HG03457 (cell line): Measurements from ENCODE around the gene VIPR2.
"Not testable (repeated sequence)": the region's sequence is repeated elsewhere in the genome, so short reads cannot be mapped to it uniquely, and the experiment has no call there.

Source experiments
- ATAC-seq: cut with Tn5 transposase; IDR thresholded peaks from one replicate; pipeline ENCODE4 v1.9.1; 2021; ENCODE audit warnings: moderate number of reproducible peaks; ENCODE audit not compliant: unreplicated experiment

Gene VIPR2, protein sequence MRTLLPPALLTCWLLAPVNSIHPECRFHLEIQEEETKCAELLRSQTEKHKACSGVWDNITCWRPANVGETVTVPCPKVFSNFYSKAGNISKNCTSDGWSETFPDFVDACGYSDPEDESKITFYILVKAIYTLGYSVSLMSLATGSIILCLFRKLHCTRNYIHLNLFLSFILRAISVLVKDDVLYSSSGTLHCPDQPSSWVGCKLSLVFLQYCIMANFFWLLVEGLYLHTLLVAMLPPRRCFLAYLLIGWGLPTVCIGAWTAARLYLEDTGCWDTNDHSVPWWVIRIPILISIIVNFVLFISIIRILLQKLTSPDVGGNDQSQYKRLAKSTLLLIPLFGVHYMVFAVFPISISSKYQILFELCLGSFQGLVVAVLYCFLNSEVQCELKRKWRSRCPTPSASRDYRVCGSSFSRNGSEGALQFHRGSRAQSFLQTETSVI

DNA sequence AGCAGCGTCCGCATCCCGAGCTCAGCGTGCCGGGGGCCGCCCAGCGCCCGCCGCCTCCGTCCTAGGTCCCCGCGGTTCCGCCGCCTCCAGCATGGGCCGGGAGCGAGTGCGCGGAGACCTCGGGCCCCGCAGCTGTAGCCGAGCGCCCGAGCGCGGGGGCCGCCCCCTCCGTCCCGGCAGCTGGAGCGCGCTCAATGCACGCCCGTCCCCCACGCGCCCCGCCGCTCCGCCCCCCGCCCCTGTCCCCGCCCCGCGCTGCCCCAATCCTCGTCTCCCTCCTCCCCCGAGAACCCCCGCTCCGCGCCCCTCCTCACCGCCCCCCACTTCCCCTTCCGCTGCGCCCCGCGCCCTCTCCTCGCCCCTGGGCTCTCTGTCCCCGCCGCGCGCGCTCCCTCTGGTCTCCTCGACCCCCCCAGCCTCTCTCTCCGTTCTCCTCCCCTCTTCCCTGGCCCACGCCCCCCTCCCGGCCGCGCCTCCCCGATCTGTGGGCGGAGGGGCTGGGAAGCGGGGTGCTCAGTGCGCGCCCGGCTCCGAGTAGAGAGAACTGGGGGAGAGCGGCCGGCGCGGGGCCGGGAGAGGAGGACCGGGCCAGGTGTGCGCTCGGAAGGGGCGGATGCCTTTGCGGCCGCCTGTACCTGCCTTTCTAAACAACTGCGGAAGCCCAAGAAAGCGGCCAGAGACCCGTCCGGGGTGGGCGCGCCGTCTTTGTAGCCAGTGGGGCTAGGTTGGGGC, at the start of gene VIPR2:
VIPR2 (minus strand) TSS at position 110 of the 732 bp plus-strand sequence; CDS start at position 14, 96 bp downstream.
- ATAC-seq = no peak

DNA sequence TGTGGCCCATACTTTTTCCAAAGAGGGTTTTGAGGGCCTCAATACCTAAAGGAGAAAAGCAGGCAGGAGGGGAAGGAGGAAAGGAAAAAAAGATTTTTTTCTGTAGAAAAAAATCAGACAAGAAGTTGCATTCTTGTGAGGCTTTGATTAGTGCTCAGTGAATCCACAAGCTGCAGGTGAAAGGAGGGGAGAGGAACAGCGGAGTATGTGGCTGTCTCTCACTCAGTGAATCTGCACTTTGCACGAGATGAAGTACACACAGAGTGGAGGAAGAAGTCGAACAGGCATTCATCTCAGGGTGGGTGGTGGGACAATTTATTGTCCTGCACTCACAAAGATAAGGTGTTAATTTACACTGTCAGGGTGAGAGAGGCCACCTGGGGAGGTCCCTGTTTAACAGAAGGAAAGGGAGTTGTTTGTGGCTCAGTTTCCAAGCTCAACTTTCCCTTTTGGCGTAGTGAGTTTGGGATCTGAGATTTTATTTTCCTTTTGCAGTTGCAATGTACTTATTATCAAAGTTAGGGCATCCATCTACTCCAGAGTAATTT, 49.0 kb upstream of the VIPR2 start:
- ATAC-seq = no peak

DNA sequence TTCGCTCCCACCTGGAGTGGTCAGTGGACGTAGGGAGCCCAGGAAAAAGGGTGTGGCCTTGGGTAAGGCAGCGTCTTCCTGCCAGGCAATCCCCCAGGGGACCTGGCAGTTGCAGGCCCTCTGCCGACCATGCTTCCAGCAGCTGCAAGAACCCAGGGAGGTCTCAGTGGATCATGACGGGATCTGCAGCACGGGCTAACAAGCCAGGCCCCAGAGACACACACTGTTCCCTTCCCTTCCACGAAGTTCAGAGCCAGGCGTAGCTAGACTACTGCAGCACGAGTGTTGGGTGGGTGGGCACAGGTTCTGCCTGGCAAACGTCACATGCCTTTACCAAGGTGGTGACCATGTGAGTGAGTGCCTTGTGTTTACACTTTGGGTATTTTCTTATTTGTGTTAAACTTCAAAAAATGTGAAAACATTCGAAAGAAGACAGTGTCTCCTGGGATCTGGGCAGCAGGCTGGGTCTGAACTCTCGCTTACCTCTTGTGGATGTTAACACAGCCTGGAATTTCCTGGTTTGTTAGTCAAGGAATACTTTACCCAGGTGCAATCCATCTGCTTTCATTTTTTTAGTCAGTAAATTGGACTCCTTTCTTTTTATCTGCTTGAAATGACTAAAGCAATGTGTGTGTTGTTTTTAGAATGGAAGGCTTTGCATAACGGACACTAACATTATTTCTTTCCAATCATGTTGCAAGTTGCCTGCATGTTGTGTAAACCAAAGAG, 48.2 kb upstream of the VIPR2 start:
- no peak for ATAC-seq

DNA sequence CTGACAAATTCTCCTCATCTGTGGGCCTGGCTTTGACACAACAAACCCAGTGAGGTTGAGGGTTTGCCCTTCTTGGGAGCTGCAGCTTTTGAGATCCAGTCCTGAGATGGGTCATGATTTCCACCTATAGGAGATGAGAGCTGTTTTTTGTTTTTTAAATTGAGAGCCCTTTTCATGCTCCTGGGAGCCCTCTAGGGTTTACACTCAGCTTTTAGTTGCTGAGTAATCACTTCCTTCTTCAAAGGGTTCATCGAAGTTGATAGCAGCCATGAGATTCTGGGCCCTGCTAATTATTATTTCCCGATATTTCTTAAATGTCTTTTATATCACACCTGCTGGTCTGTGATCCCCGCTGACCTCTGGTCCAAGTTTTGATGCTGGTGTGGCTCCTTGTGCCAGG, 47.3 kb upstream of the VIPR2 start:
- ATAC-seq = no peak

DNA sequence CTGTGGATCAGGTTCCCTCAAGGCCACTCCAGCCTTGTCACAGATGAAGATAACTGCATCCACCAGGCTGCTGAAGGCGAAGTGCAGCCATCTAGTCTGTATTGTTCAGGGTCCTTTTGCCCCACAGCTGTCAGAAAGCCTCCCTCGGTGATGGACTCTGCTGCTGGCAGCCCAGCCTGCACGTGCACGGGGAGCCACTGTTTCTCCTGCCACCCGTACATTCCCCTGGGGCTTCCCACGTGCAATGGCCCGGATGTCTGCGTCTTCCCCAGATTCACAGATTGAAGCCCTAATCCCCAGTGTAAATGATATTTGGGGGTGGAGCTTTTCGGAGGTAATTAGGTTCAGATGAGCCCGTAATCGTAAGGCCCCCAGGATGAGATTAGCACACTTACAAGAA, 46.6 kb upstream of the VIPR2 start:
- no peak for ATAC-seq

DNA sequence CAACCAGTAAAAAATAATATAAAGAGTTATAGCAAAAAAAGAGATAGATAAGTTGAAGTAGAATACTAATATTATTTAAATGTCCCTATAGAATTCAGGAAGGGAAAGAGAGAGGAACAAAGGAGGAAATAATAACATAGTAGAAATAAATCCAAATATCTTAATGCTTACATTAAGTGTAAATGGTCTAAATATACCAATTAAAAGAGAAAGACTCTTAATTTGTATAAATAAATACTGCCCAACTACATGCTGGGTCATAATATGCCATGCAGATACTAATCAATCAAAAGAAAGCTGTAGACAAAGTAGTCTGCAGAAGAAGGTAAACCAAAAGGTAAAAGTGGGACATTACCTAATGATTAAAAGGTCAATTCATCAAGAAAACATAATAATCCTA, 43.3 kb upstream of the VIPR2 start:
- ATAC-seq = no peak

DNA sequence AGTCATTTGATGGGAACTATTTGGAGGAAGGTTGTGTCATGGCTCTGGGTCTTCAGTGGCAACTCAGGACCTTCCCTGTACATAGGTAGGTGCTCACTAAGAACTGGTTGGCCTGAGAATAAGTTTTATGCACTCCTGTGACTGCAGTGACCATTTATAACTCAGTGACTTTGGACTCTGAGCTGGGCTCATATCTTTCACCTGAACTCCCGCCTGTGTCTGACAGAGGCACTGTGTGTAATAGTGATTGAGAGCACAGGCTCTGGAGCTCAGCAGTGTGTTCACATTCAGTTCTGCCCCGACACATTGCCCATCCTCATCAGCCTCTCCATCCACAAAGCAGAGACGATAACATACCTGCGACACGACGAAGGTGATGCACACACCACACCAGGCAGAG, 34.6 kb upstream of the VIPR2 start:
- no peak for ATAC-seq

DNA sequence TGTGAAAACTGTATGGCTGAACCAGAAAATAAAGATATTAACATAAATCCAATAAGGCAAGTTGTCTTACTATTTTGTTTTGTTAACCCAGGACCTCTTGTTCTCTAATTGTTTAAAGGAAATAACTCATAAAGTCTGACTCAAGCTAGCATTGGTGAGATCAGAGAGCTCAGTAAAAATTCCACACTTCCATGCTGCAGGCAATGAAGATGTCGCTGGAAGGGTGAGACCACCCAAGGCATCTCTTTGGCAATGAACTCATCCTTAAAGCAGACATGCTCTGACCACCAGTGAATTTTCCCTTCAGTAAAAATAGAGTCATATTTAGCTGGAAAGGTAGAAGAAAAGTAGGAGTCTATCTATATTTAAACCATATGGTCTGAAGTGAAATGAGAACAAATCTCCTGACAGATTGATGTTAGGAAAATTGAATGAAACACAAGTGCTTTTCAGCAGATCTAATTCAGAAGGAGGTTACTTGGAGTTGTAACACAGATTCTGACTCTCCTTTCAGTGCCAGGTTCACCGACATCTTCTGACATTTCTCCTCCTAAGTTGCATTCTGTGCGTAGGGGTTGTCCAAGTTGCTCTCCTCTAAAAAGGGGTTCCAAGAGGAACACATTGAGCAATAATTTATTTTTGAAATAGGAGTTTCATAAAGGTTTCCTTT, 32.8 kb upstream of the VIPR2 start:
- ATAC-seq = no peak

DNA sequence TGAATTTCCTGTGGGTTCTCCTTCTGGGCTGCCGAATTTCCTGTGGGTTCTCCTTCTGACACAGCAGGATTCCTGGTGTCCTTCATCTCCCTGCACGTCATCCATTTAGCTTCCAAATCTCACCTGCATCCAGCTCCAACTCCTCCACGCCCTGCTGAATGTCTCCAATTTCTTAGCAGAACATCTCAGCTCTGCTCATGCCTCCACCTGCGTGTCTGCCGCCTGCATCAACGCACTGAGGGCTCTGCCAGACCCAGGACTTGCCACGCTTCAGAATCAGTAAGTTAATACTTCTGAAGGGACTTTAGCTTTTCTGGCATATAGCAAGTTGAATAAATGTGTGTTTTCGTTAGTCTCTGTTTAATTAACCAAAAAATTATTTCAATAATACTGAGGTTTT, 31.1 kb upstream of the VIPR2 start:
- no peak for ATAC-seq

DNA sequence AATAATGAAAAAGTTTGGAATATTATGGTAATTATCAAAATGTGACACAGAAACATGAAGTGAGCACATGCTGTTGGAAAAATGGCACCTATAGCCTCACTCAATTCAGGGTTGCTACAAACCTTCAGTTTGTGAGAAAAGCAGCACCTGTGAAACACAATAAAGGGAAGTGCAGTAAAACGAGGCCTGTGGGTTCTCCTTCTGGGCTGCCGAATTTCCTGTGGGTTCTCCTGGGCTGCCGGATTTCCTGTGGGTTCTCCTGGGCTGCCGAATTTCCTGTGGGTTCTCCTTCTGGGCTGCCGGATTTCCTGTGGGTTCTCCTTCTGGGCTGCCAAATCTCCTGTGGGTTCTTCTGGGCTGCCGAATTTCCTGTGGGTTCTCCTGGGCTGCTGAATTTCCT, 30.4 kb upstream of the VIPR2 start:
- ATAC-seq = not testable (repeated sequence)

DNA sequence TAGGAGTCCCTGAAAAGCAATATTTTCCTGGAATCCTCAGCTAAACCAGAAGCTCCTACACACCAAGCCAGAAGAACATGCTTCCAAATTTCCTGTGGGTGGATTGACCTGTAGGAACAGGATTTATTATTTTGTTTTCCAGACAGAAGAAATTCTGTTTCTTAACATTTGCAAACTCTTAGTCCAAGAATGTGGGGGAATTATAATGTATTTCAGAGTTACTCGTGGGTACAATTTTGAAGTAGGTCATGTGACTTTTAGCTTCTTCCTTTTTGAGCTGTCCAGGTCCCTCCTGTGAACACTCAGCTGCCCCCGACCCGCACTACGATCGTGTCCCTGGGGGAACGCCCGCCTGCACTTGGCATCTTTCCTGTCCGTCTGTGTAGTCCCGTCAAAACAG, 27.7 kb upstream of the VIPR2 start:
- no peak for ATAC-seq

DNA sequence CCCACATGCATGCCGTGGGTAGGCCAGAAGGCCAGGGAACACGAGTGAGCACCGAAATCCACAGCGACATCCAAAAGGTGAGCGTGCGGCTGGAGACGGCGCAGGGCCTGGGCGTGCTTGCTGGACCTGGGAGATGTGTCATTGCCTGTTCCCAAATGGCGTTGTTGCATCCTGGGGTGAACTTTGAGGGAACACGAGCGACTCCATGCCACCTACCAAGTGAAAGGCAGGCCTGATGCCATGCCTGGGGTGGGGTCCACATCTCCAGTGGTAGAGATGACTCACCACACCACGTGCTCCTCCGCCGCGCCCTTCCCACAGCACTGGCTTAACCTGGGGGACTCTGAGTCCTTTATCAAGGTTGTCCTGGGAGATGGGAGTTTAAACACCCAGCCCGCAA, 24.7 kb upstream of the VIPR2 start:
- no peak for ATAC-seq

DNA sequence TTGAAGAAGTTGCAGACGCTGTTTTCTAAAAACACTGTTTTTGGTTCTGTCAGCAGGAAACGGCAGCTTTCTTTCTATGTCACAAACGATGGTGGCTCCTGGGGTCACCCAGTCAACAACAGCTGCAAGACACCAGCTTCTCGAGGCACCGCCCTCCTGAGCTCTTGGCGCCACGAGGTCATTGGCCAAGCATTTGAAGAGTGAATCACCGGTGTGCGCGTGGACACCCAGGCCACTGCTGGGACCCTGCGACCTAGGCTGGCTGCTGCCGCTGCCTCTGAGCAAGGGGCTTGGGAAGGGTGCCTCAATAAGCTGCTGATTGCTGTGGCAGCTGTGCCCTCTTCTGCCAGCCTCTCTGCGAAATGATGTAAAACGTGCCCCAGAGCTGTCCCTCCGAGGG, 22.5 kb upstream of the VIPR2 start:
- no peak for ATAC-seq

DNA sequence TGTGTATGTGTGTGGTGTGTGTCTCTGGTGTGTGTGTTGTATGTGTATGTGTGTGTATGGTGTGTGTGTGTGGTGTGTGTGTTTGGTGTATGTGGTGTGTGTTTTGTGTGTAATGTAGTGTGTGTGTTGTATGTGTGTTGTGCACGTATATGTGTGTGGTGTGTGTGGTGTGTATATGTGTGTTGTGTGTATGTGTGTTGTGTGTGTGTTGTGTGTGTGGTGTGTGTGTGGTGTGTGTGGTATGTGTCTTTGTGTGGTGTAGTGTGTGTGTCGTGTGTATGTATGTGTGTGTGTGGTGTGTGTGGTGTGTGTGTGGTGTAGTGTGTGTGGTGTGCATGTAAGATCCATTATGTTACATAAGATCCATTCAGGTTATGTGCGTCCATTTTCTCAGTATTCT, 21.9 kb upstream of the VIPR2 start:
- no peak for ATAC-seq

DNA sequence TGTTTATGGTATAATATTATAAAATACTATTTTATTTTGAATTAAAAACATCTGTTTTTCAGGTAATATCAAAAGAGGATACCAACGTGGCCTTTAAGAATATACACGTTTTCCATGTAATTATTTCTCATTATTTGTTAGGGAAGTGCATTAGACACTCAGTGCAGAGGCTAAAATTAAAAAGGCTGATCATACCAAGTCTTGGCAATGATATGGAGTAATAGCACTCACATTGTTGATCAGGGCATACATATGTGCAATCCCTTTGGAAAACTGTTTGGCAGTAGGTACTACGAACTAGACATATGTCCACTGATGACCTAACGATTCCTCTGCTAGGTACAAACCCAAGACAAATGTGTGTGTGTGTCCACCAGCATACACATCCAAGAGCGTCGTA, 20.7 kb upstream of the VIPR2 start:
- ATAC-seq = no peak

DNA sequence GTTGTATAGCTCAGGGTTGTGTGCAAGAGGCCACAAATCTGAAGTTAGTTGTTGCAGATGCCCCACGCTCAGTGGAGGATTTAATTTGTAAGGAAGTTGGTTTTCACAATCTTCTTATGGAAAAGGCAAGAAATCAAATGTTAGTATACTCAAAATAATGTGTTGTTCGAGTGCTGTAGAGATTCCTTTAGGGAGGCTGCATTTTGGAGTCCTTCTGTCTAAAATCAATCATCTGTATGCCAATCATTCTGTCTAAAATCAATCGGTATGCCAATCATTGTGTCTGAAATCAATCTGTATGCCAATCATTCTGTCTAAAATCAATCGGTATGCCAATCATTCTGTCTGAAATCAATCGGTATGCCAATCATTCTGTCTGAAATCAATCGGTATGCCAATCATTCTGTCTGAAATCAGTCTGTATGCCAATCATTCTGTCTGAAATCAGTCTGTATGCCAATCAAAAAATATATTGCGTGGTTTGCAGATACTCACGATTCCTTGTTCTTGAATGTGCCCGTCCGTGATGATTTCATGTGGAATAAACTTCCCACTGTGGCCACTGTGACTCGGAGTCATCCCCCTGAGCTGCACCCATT, 19.1 kb upstream of the VIPR2 start:
- ATAC-seq = not testable (repeated sequence)

DNA sequence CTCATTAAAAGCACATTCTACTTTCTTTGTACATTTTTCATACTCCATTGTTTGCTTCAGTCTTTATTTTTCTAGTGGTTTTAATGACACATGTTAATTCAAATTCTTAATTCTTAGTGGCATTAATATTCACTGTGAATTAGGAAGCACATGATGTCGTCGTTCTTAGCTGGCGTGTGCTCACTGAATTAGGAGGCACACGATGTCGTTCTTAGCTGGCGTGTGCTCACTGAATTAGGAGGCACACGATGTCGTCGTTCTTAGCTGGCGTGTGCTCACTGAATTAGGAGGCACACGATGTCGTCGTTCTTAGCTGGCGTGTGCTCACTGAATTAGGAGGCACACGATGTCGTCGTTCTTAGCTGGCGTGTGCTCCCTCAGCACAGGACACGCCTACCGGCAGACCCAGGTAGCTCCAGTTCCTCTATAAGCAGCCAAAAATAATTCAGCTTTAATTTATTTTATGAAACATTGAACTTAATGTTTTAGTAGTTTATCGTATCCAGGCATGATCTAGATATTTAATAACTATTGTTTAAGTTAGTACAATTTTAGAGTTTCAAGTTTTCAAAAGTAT, 17.5 kb upstream of the VIPR2 start:
- ATAC-seq = not testable (repeated sequence)

DNA sequence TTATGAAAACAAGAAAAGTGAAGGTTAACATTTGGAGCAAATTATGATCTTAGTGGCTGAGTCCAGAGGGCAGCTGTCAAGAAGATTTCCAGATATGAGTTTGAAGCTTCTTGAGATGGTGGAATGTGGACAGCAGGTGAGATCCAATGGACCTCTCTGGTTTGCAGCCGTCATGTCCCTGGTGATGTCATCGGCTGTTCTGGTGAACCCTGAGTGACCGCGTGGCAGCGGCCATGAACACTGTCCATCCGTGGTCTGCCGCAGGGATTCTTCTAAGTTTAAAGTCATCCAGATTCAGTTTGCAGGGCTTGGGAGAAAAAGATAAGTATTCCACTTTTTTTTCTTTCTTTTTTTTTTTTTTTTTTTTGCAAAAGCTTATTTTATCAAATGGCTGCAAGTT, 15.8 kb upstream of the VIPR2 start:
- ATAC-seq = no peak

DNA sequence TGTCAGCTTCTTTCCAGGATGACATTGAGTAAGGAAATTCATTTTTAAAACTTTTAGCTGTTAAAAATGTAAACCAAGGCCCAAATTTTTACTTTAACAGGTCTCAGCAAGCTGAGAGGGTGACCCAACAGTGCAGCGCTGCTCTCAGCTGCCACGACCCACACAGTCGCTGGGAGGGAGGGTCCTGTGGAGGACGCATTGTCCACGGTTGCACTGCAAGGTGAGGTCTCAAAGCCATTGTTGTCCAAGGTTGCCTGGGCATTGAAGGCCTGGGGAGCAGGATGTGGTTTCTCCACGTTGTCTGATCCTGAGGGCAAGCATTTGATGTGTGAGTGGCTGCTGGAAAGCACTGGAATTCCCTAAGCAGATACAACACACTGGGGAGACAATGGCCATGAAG, 15.1 kb upstream of the VIPR2 start:
- no peak for ATAC-seq

DNA sequence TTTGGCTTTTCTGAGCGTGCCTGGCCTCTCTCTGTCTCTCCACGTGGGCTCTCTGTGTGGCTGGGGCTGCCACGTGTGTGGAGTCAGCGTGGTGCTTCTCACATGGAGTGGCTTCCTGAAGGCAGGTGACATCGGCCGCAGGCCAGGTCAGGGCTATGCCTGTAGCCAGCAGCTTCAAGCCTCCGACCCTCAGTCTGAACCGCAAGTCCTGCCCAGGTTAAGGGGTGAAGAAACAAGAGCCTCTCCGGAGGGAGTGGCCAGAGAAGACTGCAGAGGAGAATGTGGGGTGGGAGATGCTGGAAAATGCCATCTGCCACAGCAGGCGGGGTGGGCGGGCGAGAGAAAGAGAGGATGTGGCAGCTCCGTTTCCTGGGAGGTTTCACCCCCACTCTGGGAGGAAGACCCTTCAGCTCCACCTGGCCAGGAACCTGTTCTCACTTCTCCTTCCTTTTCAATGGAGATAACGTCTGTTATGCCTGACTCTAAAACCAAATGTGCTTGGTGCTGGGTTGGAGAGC, 14.3 kb upstream of the VIPR2 start:
- ATAC-seq = no peak
